SK-N-SH treated with all-trans-retinoic acid at 6 μM for 48 hours (cell line): Measurements from ENCODE around the gene NKTR.

Experiments used
- ATAC-seq: fragments of 200-7000 bp; cut with Tn5 transposase; 3 replicates; pipeline ENCODE4 v1.9.1; 2020; ENCODE audit warnings: mild to moderate bottlenecking, moderate library complexity
- ARNTL ChIP-seq: fragments of 450-650 bp; formaldehyde crosslinking; IDR thresholded peaks from 2 replicates; pipeline ENCODE4 v1.5.0; 2020; ENCODE audit warnings: low read depth, mild to moderate bottlenecking, moderate library complexity, borderline replicate concordance
- BACH2 ChIP-seq: fragments of 250-450 bp; sonication (Bioruptor Pico); IDR thresholded peaks from 2 replicates; pipeline ENCODE4 v1.9.0; 2021; ENCODE audit warnings: mild to moderate bottlenecking, borderline replicate concordance
- CSDC2 ChIP-seq: fragments of 250-450 bp; sonication (Bioruptor Pico); IDR thresholded peaks from 2 replicates; pipeline ENCODE4 v1.5.0; 2020; ENCODE audit warnings: mild to moderate bottlenecking, moderate library complexity
- CSRNP3 ChIP-seq: fragments of 250-450 bp; sonication (Bioruptor Pico); IDR thresholded peaks from 2 replicates; pipeline ENCODE4 v1.5.1; 2021; ENCODE audit warnings: mild to moderate bottlenecking, moderate library complexity
- ESRRG ChIP-seq: fragments of 250-450 bp; sonication (Bioruptor Pico); IDR thresholded peaks from 2 replicates; pipeline ENCODE4 v1.6.1; 2021; ENCODE audit warnings: mild to moderate bottlenecking
- GLIS3 ChIP-seq: fragments of 250-450 bp; sonication (Bioruptor Pico); IDR thresholded peaks from 2 replicates; pipeline ENCODE4 v1.5.0; 2020; ENCODE audit warnings: mild to moderate bottlenecking, moderate library complexity
- ISL1 ChIP-seq: fragments of 250-450 bp; sonication (Bioruptor Pico); IDR thresholded peaks from 2 replicates; pipeline ENCODE4 v2.1.2; 2022; ENCODE audit warnings: mild to moderate bottlenecking, moderate library complexity
- OSR1 ChIP-seq: fragments of 250-450 bp; sonication (Bioruptor Pico); IDR thresholded peaks from 2 replicates; pipeline ENCODE4 v1.8.0; 2022; ENCODE audit warnings: moderate library complexity, mild to moderate bottlenecking, inconsistent platforms
- PPARA ChIP-seq: fragments of 250-450 bp; sonication (Bioruptor Pico); IDR thresholded peaks from 2 replicates; pipeline ENCODE4 v1.5.0; 2020; ENCODE audit warnings: mild to moderate bottlenecking, borderline replicate concordance
- SNAI2 ChIP-seq: fragments of 250-450 bp; sonication (Bioruptor Pico); IDR thresholded peaks from 2 replicates; pipeline ENCODE4 v1.5.0; 2020; ENCODE audit warnings: mild to moderate bottlenecking, moderate library complexity
- TCF4 ChIP-seq: fragments of 250-450 bp; sonication (Bioruptor Pico); IDR thresholded peaks from 2 replicates; pipeline ENCODE4 v1.8.0; 2021; ENCODE audit warnings: mild to moderate bottlenecking, moderate library complexity, borderline replicate concordance
- TOX ChIP-seq: fragments of 250-450 bp; sonication (Bioruptor Pico); IDR thresholded peaks from 2 replicates; pipeline ENCODE4 v1.8.0; 2021; ENCODE audit warnings: mild to moderate bottlenecking, moderate library complexity, borderline replicate concordance
- TSHZ2 ChIP-seq: fragments of 250-450 bp; sonication (Bioruptor Pico); IDR thresholded peaks from 2 replicates; pipeline ENCODE4 v1.5.0; 2020; ENCODE audit warnings: mild to moderate bottlenecking, moderate library complexity
- ZFP3 ChIP-seq: fragments of 250-450 bp; sonication (Bioruptor Pico); IDR thresholded peaks from 2 replicates; pipeline ENCODE4 v1.5.0; 2020; ENCODE audit warnings: mild to moderate bottlenecking, moderate library complexity
- ZFP30 ChIP-seq: fragments of 450-650 bp; formaldehyde crosslinking; IDR thresholded peaks from 2 replicates; pipeline ENCODE4 v1.5.0; 2022; ENCODE audit warnings: mild to moderate bottlenecking, moderate library complexity
- ZNF565 ChIP-seq: fragments of 450-650 bp; formaldehyde crosslinking; conservative IDR thresholded peaks from 2 replicates; pipeline ENCODE4 v1.5.0; 2020; ENCODE audit warnings: low read depth, mild to moderate bottlenecking, moderate library complexity
- ZNF70 ChIP-seq: fragments of 450-650 bp; formaldehyde crosslinking; IDR thresholded peaks from 2 replicates; pipeline ENCODE4 v1.5.0; 2020; ENCODE audit warnings: mild to moderate bottlenecking, moderate library complexity
- ZNF8 ChIP-seq: fragments of 450-650 bp; formaldehyde crosslinking; IDR thresholded peaks from 2 replicates; pipeline ENCODE4 v1.5.0; 2020; ENCODE audit warnings: mild to moderate bottlenecking, moderate library complexity
- TF ChIP-seq, protein P1 (sequence below): fragments of 250-450 bp; sonication (Bioruptor Pico); IDR thresholded peaks from 2 replicates; pipeline ENCODE4 v1.8.0; 2020; ENCODE audit warnings: mild to moderate bottlenecking, moderate library complexity, borderline replicate concordance
- TF ChIP-seq, protein P2 (sequence below): fragments of 250-450 bp; sonication (Bioruptor Pico); IDR thresholded peaks from 2 replicates; pipeline ENCODE4 v1.8.0; 2021; ENCODE audit warnings: low read depth, mild to moderate bottlenecking, moderate library complexity, borderline replicate concordance
- TF ChIP-seq, protein P3 (sequence below): fragments of 250-450 bp; sonication (Bioruptor Pico); IDR thresholded peaks from 2 replicates; pipeline ENCODE4 v1.5.1; 2020; ENCODE audit warnings: low read depth, mild to moderate bottlenecking, moderate library complexity

Gene NKTR

DNA sequence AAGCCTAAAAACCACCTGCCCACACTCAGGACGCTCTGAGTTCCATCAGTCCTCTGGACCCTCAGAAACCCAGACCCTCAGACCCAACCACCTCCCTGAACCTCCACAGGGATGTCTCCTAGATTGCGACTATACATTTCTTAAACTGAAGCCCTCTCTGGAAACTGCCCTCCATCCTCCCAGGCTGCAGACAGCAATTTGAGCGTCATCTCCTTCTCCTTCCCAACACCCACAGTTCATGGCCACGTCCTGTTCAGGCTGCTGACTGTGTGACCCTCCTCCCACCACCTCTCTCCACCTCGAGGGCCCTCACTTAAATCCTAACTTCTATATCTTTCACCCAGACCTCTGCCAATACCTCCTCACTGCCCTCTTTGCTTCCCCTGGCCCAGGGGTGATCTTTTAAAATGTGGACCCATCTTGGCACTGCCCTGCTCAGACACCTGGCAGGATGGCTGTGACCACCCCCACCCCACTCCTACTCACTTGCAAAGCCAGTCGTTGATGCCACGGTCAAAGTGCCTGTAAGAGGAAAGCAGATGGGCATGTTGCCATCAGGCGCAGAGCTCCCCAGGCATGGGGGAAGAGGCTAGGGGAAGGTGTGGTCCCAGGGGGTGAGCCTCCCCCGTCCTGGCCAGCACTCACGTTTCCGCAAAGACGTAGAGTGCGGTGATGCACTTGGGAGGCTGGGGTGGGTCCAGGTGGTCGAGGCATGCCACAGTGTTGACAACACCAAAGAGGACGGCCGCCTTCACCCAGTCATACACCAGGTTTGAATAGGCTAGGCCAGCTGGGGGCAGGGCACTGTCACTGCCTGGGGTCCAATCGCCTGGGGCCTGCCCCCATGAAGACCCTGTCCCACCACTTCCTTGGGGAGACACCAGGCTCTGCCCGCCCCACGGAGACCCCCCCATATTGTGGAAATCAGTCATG lies 96.1 kb downstream of the NKTR start:
- ATAC-seq: no peak
- no peak for TF ChIP-seq OSR1 (CRISPR knock-in tag)
- TF ChIP-seq ZFP3 (CRISPR knock-in tag): no peak
- TF ChIP-seq TOX: no peak
- TF ChIP-seq ZNF8 (CRISPR knock-in tag): no peak
- no peak for TF ChIP-seq TCF4 (CRISPR knock-in tag)
- TF ChIP-seq ARNTL: no peak
- TF ChIP-seq CSRNP3 (CRISPR knock-in tag): no peak
- TF ChIP-seq, protein P1, sequence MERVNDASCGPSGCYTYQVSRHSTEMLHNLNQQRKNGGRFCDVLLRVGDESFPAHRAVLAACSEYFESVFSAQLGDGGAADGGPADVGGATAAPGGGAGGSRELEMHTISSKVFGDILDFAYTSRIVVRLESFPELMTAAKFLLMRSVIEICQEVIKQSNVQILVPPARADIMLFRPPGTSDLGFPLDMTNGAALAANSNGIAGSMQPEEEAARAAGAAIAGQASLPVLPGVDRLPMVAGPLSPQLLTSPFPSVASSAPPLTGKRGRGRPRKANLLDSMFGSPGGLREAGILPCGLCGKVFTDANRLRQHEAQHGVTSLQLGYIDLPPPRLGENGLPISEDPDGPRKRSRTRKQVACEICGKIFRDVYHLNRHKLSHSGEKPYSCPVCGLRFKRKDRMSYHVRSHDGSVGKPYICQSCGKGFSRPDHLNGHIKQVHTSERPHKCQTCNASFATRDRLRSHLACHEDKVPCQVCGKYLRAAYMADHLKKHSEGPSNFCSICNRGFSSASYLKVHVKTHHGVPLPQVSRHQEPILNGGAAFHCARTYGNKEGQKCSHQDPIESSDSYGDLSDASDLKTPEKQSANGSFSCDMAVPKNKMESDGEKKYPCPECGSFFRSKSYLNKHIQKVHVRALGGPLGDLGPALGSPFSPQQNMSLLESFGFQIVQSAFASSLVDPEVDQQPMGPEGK (CRISPR knock-in tag): no peak
- no peak for TF ChIP-seq PPARA (CRISPR knock-in tag)
- TF ChIP-seq ESRRG (CRISPR knock-in tag): no peak
- no peak for TF ChIP-seq SNAI2
- no peak for TF ChIP-seq BACH2 (CRISPR knock-in tag)
- TF ChIP-seq, protein P2, sequence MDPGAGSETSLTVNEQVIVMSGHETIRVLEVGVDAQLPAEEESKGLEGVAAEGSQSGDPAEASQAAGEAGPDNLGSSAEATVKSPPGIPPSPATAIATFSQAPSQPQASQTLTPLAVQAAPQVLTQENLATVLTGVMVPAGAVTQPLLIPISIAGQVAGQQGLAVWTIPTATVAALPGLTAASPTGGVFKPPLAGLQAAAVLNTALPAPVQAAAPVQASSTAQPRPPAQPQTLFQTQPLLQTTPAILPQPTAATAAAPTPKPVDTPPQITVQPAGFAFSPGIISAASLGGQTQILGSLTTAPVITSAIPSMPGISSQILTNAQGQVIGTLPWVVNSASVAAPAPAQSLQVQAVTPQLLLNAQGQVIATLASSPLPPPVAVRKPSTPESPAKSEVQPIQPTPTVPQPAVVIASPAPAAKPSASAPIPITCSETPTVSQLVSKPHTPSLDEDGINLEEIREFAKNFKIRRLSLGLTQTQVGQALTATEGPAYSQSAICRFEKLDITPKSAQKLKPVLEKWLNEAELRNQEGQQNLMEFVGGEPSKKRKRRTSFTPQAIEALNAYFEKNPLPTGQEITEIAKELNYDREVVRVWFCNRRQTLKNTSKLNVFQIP (CRISPR knock-in tag): no peak
- TF ChIP-seq ZNF70 (CRISPR knock-in tag): no peak
- no peak for TF ChIP-seq TSHZ2 (CRISPR knock-in tag)
- TF ChIP-seq ZNF565 (CRISPR knock-in tag): no peak
- TF ChIP-seq CSDC2: no peak
- no peak for TF ChIP-seq GLIS3
- no peak for TF ChIP-seq ISL1
- TF ChIP-seq, protein P3, sequence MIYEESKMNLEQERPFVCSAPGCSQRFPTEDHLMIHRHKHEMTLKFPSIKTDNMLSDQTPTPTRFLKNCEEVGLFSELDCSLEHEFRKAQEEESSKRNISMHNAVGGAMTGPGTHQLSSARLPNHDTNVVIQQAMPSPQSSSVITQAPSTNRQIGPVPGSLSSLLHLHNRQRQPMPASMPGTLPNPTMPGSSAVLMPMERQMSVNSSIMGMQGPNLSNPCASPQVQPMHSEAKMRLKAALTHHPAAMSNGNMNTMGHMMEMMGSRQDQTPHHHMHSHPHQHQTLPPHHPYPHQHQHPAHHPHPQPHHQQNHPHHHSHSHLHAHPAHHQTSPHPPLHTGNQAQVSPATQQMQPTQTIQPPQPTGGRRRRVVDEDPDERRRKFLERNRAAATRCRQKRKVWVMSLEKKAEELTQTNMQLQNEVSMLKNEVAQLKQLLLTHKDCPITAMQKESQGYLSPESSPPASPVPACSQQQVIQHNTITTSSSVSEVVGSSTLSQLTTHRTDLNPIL (CRISPR knock-in tag): no peak

GRCh38 chr3:42697289-42698051 lies 97.0 kb downstream of the NKTR start:
- no peak for ATAC-seq
- TF ChIP-seq ISL1: no peak
- TF ChIP-seq CSRNP3 (CRISPR knock-in tag): no peak
- no peak for TF ChIP-seq TSHZ2 (CRISPR knock-in tag)
- no peak for TF ChIP-seq PPARA (CRISPR knock-in tag)
- no peak for TF ChIP-seq ZFP30 (CRISPR knock-in tag)
- TF ChIP-seq, protein P3 (CRISPR knock-in tag): no peak
- no peak for TF ChIP-seq ZNF565 (CRISPR knock-in tag)
- TF ChIP-seq ZNF8 (CRISPR knock-in tag): no peak
- no peak for TF ChIP-seq TCF4 (CRISPR knock-in tag)
- no peak for TF ChIP-seq SNAI2
